Activated T-cell treated with anti-CD3 and anti-CD28 coated beads, Interleukin-2, amount 50 U/mL, for 24 hours (primary cell): ENCODE results near the gene SAMHD1.
"Not testable (repeated sequence)": the region's sequence is repeated elsewhere in the genome, so short reads cannot be mapped to it uniquely, and the experiment has no call there.

Experiments used
- DNase-seq: peaks from one replicate; pipeline ENCODE4 v3.0.0-alpha.2; 2020
- H3K27ac Mint-ChIP-seq: 2 replicates; pipeline ENCODE4 v1.8.0; 2020; ENCODE audit warnings: mild to moderate bottlenecking, mixed read lengths
- H3K27me3 Mint-ChIP-seq: 2 replicates; pipeline ENCODE4 v1.8.0; 2020; ENCODE audit warnings: mixed read lengths
- H3K36me3 Mint-ChIP-seq: 2 replicates; pipeline ENCODE4 v1.8.0; 2020; ENCODE audit warnings: low read depth, mixed read lengths
- H3K4me1 Mint-ChIP-seq: 2 replicates; pipeline ENCODE4 v1.8.0; 2020; ENCODE audit warnings: low read depth, mixed read lengths
- H3K4me3 Mint-ChIP-seq: 2 replicates; pipeline ENCODE4 v1.8.0; 2020; ENCODE audit warnings: mild to moderate bottlenecking, moderate library complexity, mixed read lengths
- H3K9me3 Mint-ChIP-seq: 2 replicates; pipeline ENCODE4 v1.8.0; 2020; ENCODE audit warnings: mixed read lengths

The SAMHD1 gene

DNA sequence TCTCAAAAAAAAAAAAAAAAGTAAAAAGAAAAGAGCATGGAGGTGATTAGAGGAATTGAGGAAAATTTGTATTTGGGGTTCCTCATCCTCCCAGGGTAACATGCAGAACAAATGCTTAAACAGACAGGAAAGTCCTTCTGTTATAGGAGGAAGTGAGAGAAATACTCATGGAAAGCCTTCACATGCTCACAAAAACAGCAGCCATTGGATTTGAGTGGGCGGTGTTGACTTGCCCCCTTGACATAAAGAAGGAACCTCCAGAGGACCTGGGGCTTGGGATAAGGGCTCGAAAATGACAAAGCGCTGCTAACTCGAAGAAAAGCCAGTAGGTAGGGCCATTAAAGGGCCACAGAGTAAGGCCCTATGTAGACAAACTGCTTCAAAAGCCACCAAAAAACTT, 17.5 kb upstream of the SAMHD1 start:
- no peaks in the 10 kb centered on the region for H3K27me3 Mint-ChIP-seq
- peak overlapping the region; percentile 57 for H3K27ac Mint-ChIP-seq
- peak overlapping the region; percentile 22 for H3K4me3 Mint-ChIP-seq
- DNase-seq: no peak
- peaks cover 3% of the 10 kb centered on the region for H3K9me3 Mint-ChIP-seq
- peaks cover 63% of the 10 kb centered on the region for H3K4me1 Mint-ChIP-seq
- no peaks in the 10 kb centered on the region for H3K36me3 Mint-ChIP-seq

DNA sequence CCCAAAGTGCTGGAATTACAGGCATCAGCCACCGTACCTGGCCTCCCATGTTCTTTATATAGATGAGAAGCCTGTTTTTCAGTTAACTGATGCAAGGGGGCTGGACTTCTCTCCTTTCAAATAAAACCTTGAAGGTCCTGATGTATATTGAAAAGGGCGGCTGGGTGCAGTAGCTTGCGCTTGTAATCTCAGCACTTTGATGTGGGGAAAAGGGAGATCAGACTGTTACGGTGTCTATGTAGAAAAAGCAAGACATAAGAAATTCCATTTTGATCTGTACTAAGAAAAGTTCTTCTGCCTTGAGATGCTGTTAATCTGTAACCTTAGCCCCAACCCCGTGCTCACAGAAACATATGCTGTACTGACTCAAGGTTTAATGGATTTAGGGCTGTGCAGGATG, 16.1 kb upstream of the SAMHD1 start:
- Mint-ChIP-seq H3K36me3 (peaks cover 4% of the 10 kb centered on the region), H3K9me3 (peaks cover 6% of the 10 kb centered on the region), H3K4me1 (peaks cover 57% of the 10 kb centered on the region), H3K4me3 (no peak overlapping the region), H3K27me3 (no peaks in the 10 kb centered on the region), H3K27ac (peak overlapping the region; percentile 30)
- DNase-seq: no peak

DNA sequence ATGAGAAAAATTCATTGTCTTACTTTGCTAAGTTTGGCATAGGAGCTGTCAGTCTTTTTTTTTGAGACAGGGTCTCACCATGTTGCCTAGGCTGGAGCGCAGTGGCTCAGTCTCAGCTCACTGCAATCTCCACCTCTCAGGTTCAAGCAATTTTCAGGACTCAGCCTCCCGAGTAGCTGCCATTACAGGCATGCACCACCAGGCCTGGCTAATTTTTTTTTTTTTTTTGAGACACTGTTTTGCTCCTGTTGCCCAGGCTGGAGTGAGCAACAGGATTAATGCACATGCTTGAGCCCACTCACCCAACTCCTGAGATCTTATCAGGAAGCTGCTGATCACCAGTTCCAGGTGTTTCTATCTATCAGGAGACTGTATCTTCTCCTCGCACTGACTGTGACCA, 15.5 kb upstream of the SAMHD1 start:
- H3K9me3 Mint-ChIP-seq: peaks cover 13% of the 10 kb centered on the region
- not testable (repeated sequence) for DNase-seq, H3K27ac Mint-ChIP-seq, H3K27me3 Mint-ChIP-seq, H3K36me3 Mint-ChIP-seq, H3K4me3 Mint-ChIP-seq
- H3K4me1 Mint-ChIP-seq: peaks cover 54% of the 10 kb centered on the region

DNA sequence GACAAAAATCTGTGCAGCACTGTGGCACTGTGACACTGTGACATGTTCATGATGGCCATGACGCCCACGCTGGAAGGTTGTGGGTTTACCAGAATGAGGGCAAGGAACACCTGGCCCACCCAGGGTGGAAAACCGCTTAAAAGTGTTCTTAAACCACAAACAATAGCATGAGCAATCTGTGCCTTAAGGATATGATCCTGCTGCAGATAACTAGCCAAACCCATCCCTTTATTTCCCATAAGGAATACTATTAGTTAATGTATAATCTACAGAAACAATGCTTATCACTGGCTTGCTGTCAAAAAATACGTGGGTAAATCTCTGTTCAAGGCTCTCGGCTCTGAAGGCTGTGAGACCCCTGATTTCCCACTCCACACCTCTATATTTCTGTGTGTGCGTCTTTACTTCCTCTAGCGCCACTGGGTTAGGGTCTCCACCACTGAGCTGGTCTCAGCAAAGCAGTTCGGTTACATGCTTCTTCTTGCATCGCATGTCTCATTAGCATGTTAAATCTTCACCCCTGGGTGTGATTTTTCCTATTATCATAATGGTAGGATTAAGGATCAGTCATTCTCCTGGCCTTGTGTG, 10.9 kb upstream of the SAMHD1 start:
- Mint-ChIP-seq H3K4me1 (peaks cover 23% of the 10 kb centered on the region), H3K9me3 (peaks cover 11% of the 10 kb centered on the region)
- DNase-seq, H3K4me3 Mint-ChIP-seq, H3K27ac Mint-ChIP-seq, H3K27me3 Mint-ChIP-seq, H3K36me3 Mint-ChIP-seq: not testable (repeated sequence)

DNA sequence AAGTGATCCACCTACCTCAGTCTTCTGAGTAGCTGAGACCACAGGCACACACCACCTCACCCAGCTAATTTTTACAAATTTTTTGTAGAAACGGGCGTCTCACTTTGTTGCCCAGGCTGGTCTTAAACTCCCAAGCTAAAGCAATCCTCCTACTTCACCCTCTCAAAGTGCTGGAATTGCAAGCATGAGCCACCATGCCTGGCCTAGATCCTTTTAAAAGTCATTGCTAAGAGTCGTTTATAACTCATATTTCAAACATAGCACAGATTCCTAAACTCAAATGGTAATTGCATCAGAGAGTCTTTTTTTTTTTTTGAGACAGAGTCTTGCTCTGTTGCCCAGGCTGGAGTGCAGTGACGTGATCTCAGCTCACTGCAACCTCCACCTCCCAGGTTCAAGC, 7.7 kb upstream of the SAMHD1 start:
- DNase-seq: no peak
- Mint-ChIP-seq H3K27me3 (no peaks in the 10 kb centered on the region), H3K9me3 (peaks cover 11% of the 10 kb centered on the region), H3K4me1 (peaks cover 29% of the 10 kb centered on the region), H3K27ac (no peak overlapping the region), H3K4me3 (no peak overlapping the region), H3K36me3 (peaks cover 8% of the 10 kb centered on the region)

DNA sequence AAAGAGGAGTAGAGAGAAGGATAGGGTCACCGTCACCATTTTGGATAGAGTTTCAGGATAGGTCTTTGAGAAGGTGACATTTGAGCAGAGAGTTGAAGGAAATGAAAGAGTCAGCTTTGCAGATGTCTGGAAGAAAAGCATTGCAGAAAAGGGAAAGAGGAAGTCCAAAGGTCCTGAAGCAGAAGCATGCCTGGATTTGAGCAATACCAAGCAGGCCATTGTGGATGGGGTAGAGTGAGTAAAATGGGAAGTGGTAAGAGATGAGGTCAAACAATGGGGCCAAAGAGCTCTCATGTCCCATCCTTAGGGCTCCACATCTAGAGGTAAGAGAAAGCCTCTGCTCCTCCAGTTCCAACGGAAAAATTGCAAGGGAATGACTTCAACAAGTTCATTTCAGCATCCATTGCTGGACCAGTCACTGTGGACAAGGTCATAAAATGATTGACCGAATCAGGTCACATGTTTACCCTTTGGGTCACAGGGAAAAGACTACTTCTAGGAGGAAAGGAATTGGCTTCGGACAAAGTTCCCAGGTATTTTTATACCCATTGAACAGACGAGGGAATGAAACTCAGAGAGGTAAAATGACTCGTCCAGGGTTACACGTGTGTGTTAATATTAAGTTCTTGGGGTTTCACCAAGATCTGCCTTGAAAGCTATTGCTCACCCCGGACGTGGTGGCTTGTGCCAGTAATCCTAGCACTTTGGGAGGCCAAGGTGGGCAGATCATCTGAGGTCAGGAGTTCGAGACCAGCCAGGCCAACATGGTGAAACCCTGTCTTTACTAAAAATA, 6.6 kb upstream of the SAMHD1 start:
- Mint-ChIP-seq H3K27me3 (no peaks in the 10 kb centered on the region), H3K4me1 (peaks cover 31% of the 10 kb centered on the region), H3K36me3 (peaks cover 8% of the 10 kb centered on the region), H3K9me3 (peaks cover 11% of the 10 kb centered on the region), H3K4me3 (no peak overlapping the region), H3K27ac (peak overlapping the region; percentile 5)
- no peak for DNase-seq

DNA sequence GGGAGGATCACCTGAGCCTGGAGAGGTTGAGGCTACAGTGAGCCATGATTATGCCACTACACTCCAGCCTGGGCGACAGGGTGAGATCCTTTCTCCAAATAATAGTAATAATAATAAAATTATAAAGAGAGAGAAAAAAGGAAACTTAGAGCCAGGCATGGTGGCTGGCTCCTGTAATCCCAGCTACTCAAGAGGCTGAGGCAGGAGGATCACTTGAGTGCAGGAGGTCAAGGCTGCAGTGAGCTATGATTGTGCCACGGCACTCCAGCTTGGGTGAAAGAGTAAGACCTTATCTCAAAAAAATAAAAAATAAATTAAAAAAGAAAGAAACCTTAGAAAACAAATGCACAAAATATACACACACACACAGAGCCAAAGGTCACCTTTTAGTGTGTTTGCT, 5.2 kb upstream of the SAMHD1 start:
- Mint-ChIP-seq H3K4me1 (peaks cover 32% of the 10 kb centered on the region), H3K27me3 (no peaks in the 10 kb centered on the region), H3K27ac (no peak overlapping the region), H3K9me3 (no peaks in the 10 kb centered on the region), H3K4me3 (no peak overlapping the region), H3K36me3 (no peaks in the 10 kb centered on the region)
- DNase-seq: no peak

DNA sequence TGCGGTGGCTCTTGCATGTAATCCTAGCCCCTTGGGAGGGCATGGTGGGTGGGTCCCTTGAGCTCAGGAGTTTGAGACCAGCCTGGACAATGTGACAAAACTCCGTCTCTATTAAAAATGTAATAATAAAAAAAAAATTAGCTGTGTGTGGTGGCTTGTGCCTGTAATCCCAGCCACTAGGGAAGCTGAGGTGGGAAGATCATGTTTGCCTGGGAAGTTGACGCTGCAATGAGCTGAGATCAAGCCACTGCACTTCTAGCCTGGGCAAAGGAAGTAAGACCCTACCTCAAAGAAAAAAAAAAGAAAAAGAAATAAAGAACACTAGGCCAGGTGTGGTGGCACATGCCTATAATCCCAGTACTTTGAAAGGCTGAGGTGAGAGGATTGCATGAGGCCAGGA, 4.5 kb upstream of the SAMHD1 start:
- H3K4me3 Mint-ChIP-seq: no peak overlapping the region
- H3K4me1 Mint-ChIP-seq: peaks cover 33% of the 10 kb centered on the region
- H3K9me3 Mint-ChIP-seq: no peaks in the 10 kb centered on the region
- H3K27me3 Mint-ChIP-seq: no peaks in the 10 kb centered on the region
- no peak overlapping the region for H3K27ac Mint-ChIP-seq
- DNase-seq: no peak
- peaks cover 4% of the 10 kb centered on the region for H3K36me3 Mint-ChIP-seq

DNA sequence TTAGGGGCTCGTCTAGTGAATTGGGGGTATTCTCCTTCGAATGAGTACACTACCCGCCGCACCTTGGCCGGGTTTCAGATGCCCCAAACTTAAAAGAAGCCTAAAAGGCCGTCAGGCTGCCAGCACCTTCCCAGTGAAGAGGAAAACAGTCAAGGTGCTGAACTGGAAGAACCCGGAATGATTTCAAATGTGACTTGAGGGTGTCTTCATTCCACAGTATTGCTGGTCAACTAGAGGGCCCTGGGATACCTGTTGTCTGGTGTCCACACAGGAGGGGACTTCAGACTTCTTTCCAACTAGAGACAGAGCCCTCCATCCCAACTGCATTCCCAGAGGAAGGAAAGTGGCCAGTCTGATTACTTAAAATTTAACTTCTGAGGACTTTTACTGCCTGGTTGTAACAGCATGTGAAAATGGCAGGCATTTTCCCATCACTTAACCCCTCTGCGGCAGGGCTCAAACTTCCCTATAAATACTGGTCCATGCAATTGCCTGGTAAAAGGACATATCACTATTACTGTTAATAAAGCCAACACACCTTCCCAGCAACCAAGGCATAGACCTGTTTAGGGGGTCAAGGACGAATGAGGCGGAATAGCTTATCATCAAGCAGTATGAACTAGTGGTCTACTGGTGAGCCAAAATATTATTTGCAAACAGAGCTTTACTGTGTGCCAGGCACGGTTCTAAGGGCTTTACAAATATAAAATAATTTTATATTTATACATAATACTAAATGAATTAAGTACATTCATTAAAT, 651 bp upstream of the SAMHD1 start:
- Mint-ChIP-seq H3K27me3 (no peaks in the 10 kb centered on the region), H3K4me3 (peak overlapping the region; percentile 99), H3K27ac (peak overlapping the region; percentile 97), H3K36me3 (peaks cover 17% of the 10 kb centered on the region), H3K9me3 (no peaks in the 10 kb centered on the region), H3K4me1 (peaks cover 46% of the 10 kb centered on the region)
- no peak for DNase-seq

DNA sequence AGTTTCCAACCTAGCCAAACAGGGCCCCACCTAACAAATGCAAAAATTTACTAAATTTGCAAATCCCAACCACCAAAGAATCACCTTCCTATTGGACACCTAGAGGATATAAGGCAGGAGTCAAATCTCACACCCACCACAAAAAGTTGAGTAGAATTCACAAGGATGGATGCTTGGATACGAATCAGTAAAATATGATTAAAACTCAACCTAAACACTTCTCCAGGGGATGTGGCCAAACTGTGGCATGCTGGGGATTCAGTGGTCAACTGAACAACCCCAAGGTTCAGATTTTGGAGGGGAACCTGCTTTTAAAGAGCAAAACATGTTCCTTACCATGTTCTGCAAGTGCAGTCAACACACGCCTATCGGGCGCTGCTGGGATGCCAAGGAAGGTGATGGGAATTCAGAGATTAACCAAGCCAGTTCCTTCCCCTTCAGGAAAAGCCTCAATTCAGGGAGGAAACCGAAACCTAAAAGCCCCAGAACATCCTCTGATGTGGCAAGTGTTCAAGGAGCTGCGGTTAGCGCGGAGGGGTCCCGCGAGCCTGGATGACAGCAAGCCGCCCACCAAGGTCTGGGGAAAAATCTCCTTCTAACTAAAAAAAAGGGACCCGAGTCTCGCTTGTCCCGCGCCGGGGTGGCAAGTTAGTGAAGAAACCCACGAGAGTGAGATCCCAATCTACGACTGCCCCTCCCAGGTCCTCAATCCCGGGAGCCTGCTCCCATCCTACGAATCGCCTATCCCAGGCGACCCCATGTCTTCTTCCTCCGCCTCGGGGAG, 902 bp downstream of the SAMHD1 start:
- peak overlapping the region; percentile 97 for H3K27ac Mint-ChIP-seq
- H3K36me3 Mint-ChIP-seq: peaks cover 31% of the 10 kb centered on the region
- peak overlapping the region; percentile 99 for H3K4me3 Mint-ChIP-seq
- H3K27me3 Mint-ChIP-seq: no peaks in the 10 kb centered on the region
- no peak for DNase-seq
- peaks cover 58% of the 10 kb centered on the region for H3K4me1 Mint-ChIP-seq
- no peaks in the 10 kb centered on the region for H3K9me3 Mint-ChIP-seq

DNA sequence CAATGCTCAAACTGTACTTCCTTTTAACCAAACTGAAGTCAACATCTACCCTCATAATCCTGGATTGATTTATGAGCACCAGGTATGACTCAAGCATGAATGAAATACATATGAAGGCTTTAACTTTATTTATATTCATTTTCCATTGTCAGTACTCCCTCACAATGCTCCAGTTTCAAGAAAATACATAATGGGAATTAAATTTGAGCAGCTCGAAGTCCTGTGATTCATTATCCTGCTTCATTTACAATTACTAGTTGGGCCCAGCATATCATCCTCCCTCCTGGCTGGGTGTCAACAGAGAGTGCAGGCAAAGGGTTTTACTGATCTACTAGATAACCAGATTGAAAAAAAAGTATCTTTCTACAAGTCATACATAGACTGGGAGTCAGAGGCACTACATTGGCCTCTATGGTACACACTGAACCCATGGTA, 10.1 kb downstream of the SAMHD1 start:
- Mint-ChIP-seq H3K27me3 (no peaks in the 10 kb centered on the region), H3K4me1 (peaks cover 74% of the 10 kb centered on the region), H3K27ac (peak overlapping the region; percentile 87), H3K9me3 (no peaks in the 10 kb centered on the region), H3K36me3 (peaks cover 83% of the 10 kb centered on the region), H3K4me3 (peak overlapping the region; percentile 6)
- peak; percentile 21 for DNase-seq

DNA sequence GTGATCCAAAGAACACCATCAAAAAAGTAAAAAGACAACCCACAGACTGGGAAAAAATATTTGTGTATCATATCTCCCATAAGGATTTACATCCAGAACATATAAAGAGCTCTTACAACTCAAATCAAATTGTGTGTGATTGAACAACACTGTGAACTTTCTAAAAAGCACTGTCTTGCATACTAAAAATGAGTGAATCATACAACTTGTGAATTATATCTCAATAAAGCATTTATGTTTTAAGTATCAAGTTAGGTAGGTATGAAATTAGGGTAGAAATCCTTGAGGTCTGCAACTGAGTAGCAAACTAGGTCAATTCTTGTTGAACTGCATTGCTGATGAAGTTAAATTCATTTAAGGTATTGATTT, 14.1 kb downstream of the SAMHD1 start:
- Mint-ChIP-seq H3K4me3 (no peak overlapping the region), H3K36me3 (peaks cover 72% of the 10 kb centered on the region), H3K27ac (peak overlapping the region; percentile 71), H3K4me1 (peaks cover 62% of the 10 kb centered on the region), H3K9me3 (no peaks in the 10 kb centered on the region), H3K27me3 (no peaks in the 10 kb centered on the region)
- DNase-seq: no peak

DNA sequence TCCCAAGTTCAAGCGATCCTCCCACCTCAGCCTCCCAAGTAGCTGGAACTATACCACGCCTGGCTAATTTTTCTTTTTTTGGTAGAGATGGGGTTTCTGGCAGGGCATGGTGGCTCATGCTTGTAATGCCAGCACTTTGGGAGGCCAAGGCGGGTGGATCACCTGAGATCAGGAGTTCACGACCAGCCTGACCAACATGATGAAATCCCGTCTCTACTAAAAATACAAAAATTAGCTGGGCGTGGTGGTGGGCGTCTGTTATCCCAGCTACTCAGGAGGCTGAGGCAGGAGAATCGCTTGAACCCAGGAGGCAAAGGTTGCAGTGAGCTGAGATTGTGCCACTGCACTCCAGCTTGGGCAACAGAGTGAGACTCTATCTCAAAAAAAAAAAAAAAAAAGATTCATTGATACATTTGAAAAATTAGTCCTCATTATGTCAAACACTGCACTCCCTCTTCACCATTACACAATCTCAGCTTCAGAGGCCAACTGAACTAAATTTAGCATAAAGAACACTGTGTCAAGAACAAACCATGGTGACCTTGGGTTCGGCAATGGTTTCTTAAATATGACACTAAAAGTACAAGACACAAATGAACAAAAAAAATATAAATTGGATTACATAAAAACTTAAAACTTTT, 14.6 kb downstream of the SAMHD1 start:
- H3K27me3 Mint-ChIP-seq, H3K9me3 Mint-ChIP-seq, H3K4me3 Mint-ChIP-seq: not testable (repeated sequence)
- Mint-ChIP-seq H3K4me1 (peaks cover 59% of the 10 kb centered on the region), H3K36me3 (peaks cover 74% of the 10 kb centered on the region), H3K27ac (peak overlapping the region; percentile 71)
- DNase-seq: peak; percentile 14

DNA sequence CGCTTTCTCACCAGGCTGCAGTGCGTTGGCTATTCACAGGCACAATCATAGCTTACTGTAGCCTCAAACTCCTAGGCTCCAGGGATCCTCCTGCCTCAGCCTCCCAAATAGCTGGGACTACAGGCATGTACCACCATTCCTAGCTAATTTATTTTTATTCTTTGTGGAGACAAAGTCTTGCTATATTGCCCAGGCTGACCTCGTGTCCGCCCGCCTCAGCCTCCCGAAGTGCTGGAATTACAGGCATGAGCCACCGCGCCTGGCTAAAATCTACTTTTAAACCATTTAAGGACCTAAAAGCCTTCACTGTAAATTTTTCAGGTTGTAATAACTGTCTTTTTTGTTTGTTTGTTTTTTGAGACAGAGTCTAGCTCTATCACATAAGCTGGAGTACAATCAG, 15.2 kb downstream of the SAMHD1 start:
- H3K36me3 Mint-ChIP-seq: peaks cover 74% of the 10 kb centered on the region
- no peaks in the 10 kb centered on the region for H3K9me3 Mint-ChIP-seq
- peak; percentile 13 for DNase-seq
- no peaks in the 10 kb centered on the region for H3K27me3 Mint-ChIP-seq
- peak overlapping the region; percentile 52 for H3K27ac Mint-ChIP-seq
- H3K4me1 Mint-ChIP-seq: peaks cover 58% of the 10 kb centered on the region
- no peak overlapping the region for H3K4me3 Mint-ChIP-seq
